ENCODE measurements around the gene ADI1.
A peak's percentile ranks its signal among the peaks of the same experiment; 100 is the strongest.
"Not testable (repeated sequence)": the region's sequence is repeated elsewhere in the genome, so short reads cannot be mapped to it uniquely, and the experiment has no call there.

ADI1 gene

GRCh38 chr2:3527886-3528785, 8.8 kb upstream of the ADI1 start:
- no peak for DNase-seq

GRCh38 chr2:3526871-3527270, 7.5 kb upstream of the ADI1 start:
- DNase-seq, result no peak

GRCh38 chr2:3523551-3524041, 4.3 kb upstream of the ADI1 start:
- DNase-seq, result no peak

- no peak for DNase-seq
Measured at GRCh38 chr2:3522961-3523421, 3.7 kb upstream of the ADI1 start.

GRCh38 chr2:3520591-3520990, 1.3 kb upstream of the ADI1 start:
- DNase-seq, result no peak

GRCh38 chr2:3518496-3519254, 656 bp downstream of the ADI1 start:
- peak; percentile 98 for DNase-seq

- no peak for DNase-seq
Measured at GRCh38 chr2:3517948-3518495, 1.3 kb downstream of the ADI1 start.

GRCh38 chr2:3516831-3517230, 2.5 kb downstream of the ADI1 start:
- no peak for DNase-seq

- DNase-seq, result not testable (repeated sequence)
Measured at GRCh38 chr2:3515438-3515837, 3.9 kb downstream of the ADI1 start.

- no peak for DNase-seq
Measured at GRCh38 chr2:3513026-3513810, 6.1 kb downstream of the ADI1 start.

- DNase-seq, result no peak
Measured at GRCh38 chr2:3512086-3512485, 7.2 kb downstream of the ADI1 start.

- no peak for DNase-seq
Measured at GRCh38 chr2:3505771-3506170, 13.6 kb downstream of the ADI1 start.

GRCh38 chr2:3504741-3505140, 14.6 kb downstream of the ADI1 start:
- DNase-seq, result no peak

GRCh38 chr2:3503483-3503882, 15.8 kb downstream of the ADI1 start:
- DNase-seq, result no peak

GRCh38 chr2:3503046-3503445, 16.3 kb downstream of the ADI1 start:
- DNase-seq, result no peak

GRCh38 chr2:3500326-3500899, 18.9 kb downstream of the ADI1 start:
- no peak for DNase-seq

GRCh38 chr2:3498783-3499394, 20.4 kb downstream of the ADI1 start:
- DNase-seq, result no peak

GRCh38 chr2:3496708-3497080, 22.6 kb downstream of the ADI1 start:
- not testable (repeated sequence) for DNase-seq

GRCh38 chr2:3494984-3495666, 24.2 kb downstream of the ADI1 start:
- DNase-seq, result no peak

GRCh38 chr2:3493615-3494007, 25.7 kb downstream of the ADI1 start:
- DNase-seq, result no peak

- DNase-seq, result no peak
Measured at GRCh38 chr2:3492951-3493614, 26.2 kb downstream of the ADI1 start.
